H1 (cell line): ENCODE measurements around the gene P2RX6. TPM values are rescaled to one million over a fixed set of nuclear protein-coding genes. Genes with fewer than 3 reads are reported as not detected.

Source experiments
- CTCF ChIA-PET: fragments of 300-600 bp; sonication (Branson Sonifier 250); formaldehyde crosslinking; loops from one replicate; lab custom pipeline; 2021; ENCODE audit not compliant: partially characterized antibody; lab: Charles Lee
- POLR2A ChIA-PET: fragments of 300-600 bp; sonication (Branson Sonifier 250); formaldehyde crosslinking; loops from one replicate; lab custom pipeline; 2021; ENCODE audit warnings: inconsistent platforms; ENCODE audit not compliant: partially characterized antibody; lab: Charles Lee
- DNase-seq, 2 experiments: peaks; one replicate each; pipeline versions ENCODE4 v3.0.0 to v3.0.0-alpha.2; 2010 to 2022; ENCODE audit warnings: low spot score in 2 of 2, low read depth in 1 of 2, mixed read lengths in 1 of 2
- FAIRE-seq: peaks from 2 replicates; lab custom pipeline; 2011; peaks lifted over from hg19 to GRCh38; lab: Jason Lieb, UNC
- H2AFZ ChIP-seq: 2 replicates; pipeline ENCODE4 v1.8.1; 2012; ENCODE audit warnings: low read length, inconsistent platforms
- H2AK5ac ChIP-seq: 2 replicates; pipeline ENCODE4 v1.6.1; 2013; ENCODE audit warnings: low read depth, low read length
- H2BK120ac ChIP-seq: replicated peaks from 2 replicates; pipeline ENCODE3; 2013; ENCODE audit warnings: low read depth, low read length, inconsistent platforms
- H2BK12ac ChIP-seq: 2 replicates; pipeline ENCODE4 v1.6.1; 2013; ENCODE audit warnings: low read depth, low read length
- H2BK15ac ChIP-seq: 2 replicates; pipeline ENCODE4 v1.6.1; 2013; ENCODE audit warnings: low read length
- H2BK20ac ChIP-seq: 2 replicates; pipeline ENCODE4 v1.6.1; 2013; ENCODE audit warnings: low read length
- H2BK5ac ChIP-seq: 2 replicates; pipeline ENCODE4 v1.6.1; 2013; ENCODE audit warnings: low read depth, low read length
- H3K14ac ChIP-seq: 2 replicates; pipeline ENCODE4 v1.6.1; 2013; ENCODE audit warnings: inconsistent platforms; ENCODE audit not compliant: insufficient read length
- H3K18ac ChIP-seq: 2 replicates; pipeline ENCODE4 v1.6.1; 2013; ENCODE audit warnings: low read length; ENCODE audit errors: extremely low read depth
- H3K23ac ChIP-seq: 2 replicates; pipeline ENCODE4 v1.6.1; 2013; ENCODE audit warnings: inconsistent platforms; ENCODE audit not compliant: insufficient read length
- H3K23me2 ChIP-seq: 2 replicates; pipeline ENCODE4 v1.6.1; 2013; ENCODE audit warnings: low read depth, low read length
- H3K27ac ChIP-seq: 2 replicates; pipeline ENCODE4 v1.6.1; 2011; ENCODE audit warnings: low read depth, low read length, inconsistent platforms
- H3K27me3 ChIP-seq, 4 experiments: replicated peaks in 1 of 4; 1 replicate in 1 of 4; 2 replicates in 3 of 4; pipeline versions ENCODE4 v1.6.1 to v1.8.1; 2011 to 2013; ENCODE audit warnings: low read length in 3 of 4, mild to moderate bottlenecking in 3 of 4, inconsistent platforms in 2 of 4, mixed read lengths in 2 of 4, moderate library complexity in 1 of 4; ENCODE audit not compliant: control insufficient read depth in 3 of 4, insufficient read depth in 3 of 4; ENCODE audit errors: extremely low read depth in 1 of 4
- H3K36me3 ChIP-seq, 4 experiments: 2 replicates each; pipeline versions ENCODE4 v1.6.1 to v1.8.1; 2011 to 2013; ENCODE audit warnings: mild to moderate bottlenecking in 4 of 4, low read length in 3 of 4, moderate library complexity in 2 of 4, control low read depth in 1 of 4, inconsistent platforms in 1 of 4; ENCODE audit not compliant: insufficient read depth in 4 of 4, control insufficient read depth in 2 of 4
- H3K4ac ChIP-seq: replicated peaks from 2 replicates; pipeline ENCODE3; 2013; ENCODE audit warnings: low read length, low read depth, mixed read lengths, inconsistent platforms; ENCODE audit not compliant: insufficient read length
- H3K4me1 ChIP-seq, 4 experiments: replicated peaks in 1 of 4; 1 replicate in 1 of 4; 2 replicates in 3 of 4; pipeline versions ENCODE4 v1.6.1 to v1.8.1; 2011 to 2013; ENCODE audit warnings: low read length in 3 of 4, inconsistent platforms in 2 of 4, mixed read lengths in 1 of 4; ENCODE audit not compliant: insufficient read depth in 4 of 4, control insufficient read depth in 3 of 4
- H3K4me2 ChIP-seq, 2 experiments: 2 replicates each; pipeline versions ENCODE4 v1.6.1 to v1.8.1; 2011 to 2013; ENCODE audit warnings: low read depth in 2 of 2, low read length in 2 of 2, control low read depth in 1 of 2, inconsistent platforms in 1 of 2, mild to moderate bottlenecking in 1 of 2; ENCODE audit not compliant: insufficient read depth in 1 of 2
- H3K4me3 ChIP-seq, 4 experiments: fragments of 200-600, 300-600 bp in 1 of 4; sonication (generic), shearing (Covaris generic), sonication (Bioruptor Twin) in 1 of 4; 2 replicates each; pipeline versions ENCODE4 v1.5.1 to v1.8.1; 2011 to 2016; ENCODE audit warnings: low read length in 4 of 4, low read depth in 3 of 4, control low read depth in 2 of 4, inconsistent platforms in 2 of 4, mild to moderate bottlenecking in 2 of 4, mixed read lengths in 1 of 4, moderate library complexity in 1 of 4; ENCODE audit not compliant: insufficient read depth in 2 of 4; ENCODE audit errors: extremely low read depth in 1 of 4
- H3K56ac ChIP-seq: replicated peaks from 2 replicates; pipeline ENCODE3; 2013; ENCODE audit warnings: low read depth, mild to moderate bottlenecking, mixed read lengths, low read length, inconsistent platforms; ENCODE audit not compliant: insufficient read length
- H3K79me1 ChIP-seq: 2 replicates; pipeline ENCODE4 v1.6.1; 2013; ENCODE audit warnings: low read depth, low read length, control low read depth
- H3K79me2 ChIP-seq, 2 experiments: 2 replicates each; pipeline versions ENCODE4 v1.6.1 to v1.8.1; 2012 to 2013; ENCODE audit warnings: low read length in 2 of 2, mild to moderate bottlenecking in 2 of 2, inconsistent platforms in 1 of 2; ENCODE audit not compliant: insufficient read depth in 2 of 2, control insufficient read depth in 1 of 2
- H3K9ac ChIP-seq, 4 experiments: replicated peaks in 1 of 4; 1 replicate in 1 of 4; 2 replicates in 3 of 4; pipeline versions ENCODE4 v1.6.1 to v1.8.1; 2011 to 2013; ENCODE audit warnings: low read depth in 3 of 4, low read length in 3 of 4, control low read depth in 2 of 4, mild to moderate bottlenecking in 2 of 4, moderate library complexity in 2 of 4, inconsistent platforms in 1 of 4; ENCODE audit errors: extremely low read depth in 1 of 4
- H3K9me3 ChIP-seq, 2 experiments: 2 replicates each; pipeline versions ENCODE4 v1.6.1 to v1.8.1; 2012 to 2013; ENCODE audit warnings: mild to moderate bottlenecking in 2 of 2, moderate library complexity in 2 of 2, control low read depth in 1 of 2, inconsistent platforms in 1 of 2, low read depth in 1 of 2, low read length in 1 of 2, mixed read lengths in 1 of 2; ENCODE audit not compliant: insufficient read depth in 2 of 2
- H4K20me1 ChIP-seq, 2 experiments: replicated peaks in 1 of 2; 2 replicates each; pipeline versions ENCODE3 to v1.8.1; 2011 to 2013; ENCODE audit warnings: inconsistent platforms in 2 of 2, low read length in 2 of 2, mild to moderate bottlenecking in 1 of 2; ENCODE audit not compliant: insufficient read depth in 2 of 2, control insufficient read depth in 1 of 2
- H4K5ac ChIP-seq: 2 replicates; pipeline ENCODE4 v1.6.1; 2013; ENCODE audit warnings: low read length, low read depth, mixed read lengths, inconsistent platforms; ENCODE audit not compliant: insufficient read length
- H4K8ac ChIP-seq: 2 replicates; pipeline ENCODE4 v1.8.0; 2013; ENCODE audit warnings: mild to moderate bottlenecking, moderate library complexity, low read length, inconsistent platforms; ENCODE audit not compliant: insufficient read depth; ENCODE audit errors: extremely low read depth
- H4K91ac ChIP-seq: replicated peaks from 2 replicates; pipeline ENCODE3; 2013; ENCODE audit warnings: low read length, mixed read lengths, inconsistent platforms; ENCODE audit not compliant: insufficient read length
- ASH2L ChIP-seq: fragments of 200-600, 300-600 bp; sonication (generic); IDR thresholded peaks from one replicate; pipeline ENCODE4 v1.7.1; 2017; ENCODE audit warnings: low read length
- ATF2 ChIP-seq: IDR thresholded peaks from 2 replicates; pipeline ENCODE4 v1.6.1; 2012; ENCODE audit warnings: low read length, inconsistent platforms
- CHD2 ChIP-seq: IDR thresholded peaks from 2 replicates; pipeline ENCODE4 v1.6.1; 2012; ENCODE audit warnings: low read length, improper control_type of control experiment
- E2F6 ChIP-seq: IDR thresholded peaks from 2 replicates; pipeline ENCODE4 v1.6.1; 2012; ENCODE audit warnings: inconsistent platforms
- EZH2 ChIP-seq: fragments of 200-600 bp; sonication (generic); IDR thresholded peaks from 2 replicates; pipeline ENCODE4 v1.7.1; 2012; ENCODE audit warnings: low read depth, mild to moderate bottlenecking, moderate library complexity, low read length, inconsistent platforms; ENCODE audit not compliant: severe bottlenecking
- KDM4A ChIP-seq: IDR thresholded peaks from one replicate; pipeline ENCODE4 v1.7.1; 2012; ENCODE audit warnings: low read depth, mild to moderate bottlenecking, moderate library complexity, low read length, inconsistent platforms; ENCODE audit not compliant: severe bottlenecking
- MAX ChIP-seq: IDR thresholded peaks from 2 replicates; pipeline ENCODE4 v1.6.1; 2012; ENCODE audit warnings: inconsistent platforms
- SP2 ChIP-seq: IDR thresholded peaks from 2 replicates; pipeline ENCODE4 v1.6.1; 2012; ENCODE audit warnings: mild to moderate bottlenecking, low read length, inconsistent platforms
- WGBS, 2 experiments: shearing (Covaris generic) in 1 of 2; methylation state at CpG; one replicate each; pipeline versions ENCODE4 v1.1.6 to v1.1.7; 2013 to 2015; ENCODE audit warnings: low lambda C conversion rate in 2 of 2, mixed read lengths in 2 of 2, inconsistent platforms in 1 of 2, low coverage in 1 of 2, missing lambda C conversion rate in 1 of 2; ENCODE audit not compliant: insufficient replicate concordance in 2 of 2, insufficient coverage in 1 of 2, insufficient read length in 1 of 2; ENCODE audit errors: extremely low coverage in 1 of 2, missing lambda C conversion rate in 1 of 2; 5-methylcytosine and 5-hydroxymethylcytosine counted together
- polyA plus RNA-seq, 7 experiments: library from polyadenylated mRNA; depleted of rRNA in 3 of 7; stranded (reverse) in 5 of 7; unstranded in 2 of 7; fragments of >200 nt in 5 of 7; fragments of 200-250 nt in 2 of 7; gene quantifications; 1 replicate in 5 of 7; 2 replicates in 1 of 7; 4 replicates in 1 of 7; pipeline versions ENCODE4 v1.2.1 to v1.2.3, GENCODE V29; 2011 to 2013; ENCODE audit warnings: missing spikeins in 2 of 7, mixed read lengths in 2 of 7
- total RNA-seq: library from RNA; stranded (reverse); fragmentation: NEBNext Ultra II Directional; extraction: Animal tissue kit (Norgen Biotek cat#: 25700); gene quantifications from 2 replicates; pipeline ENCODE4 v1.2.1, GENCODE V29; 2021

The P2RX6 gene
- total and polyA plus RNA-seq, 2 of the 8 experiments (the other 6 are each of a cell fraction or from before 2014, with no cell fraction given), result 0.09 TPM; not detected in 1

GRCh38 chr22:21032037-21032867 is 17.3 kb downstream of the P2RX6 start, which contains the start of gene SLC7A4:
Gene SLC7A4, minus strand, starts transcription at chr22:21032561. Its CDS starts 749 bp downstream, at chr22:21031812.
- FAIRE-seq, result no peak
- no peak within 1 kb of the TSS for H3K9ac ChIP-seq
- WGBS, 2 experiments, result 9% methylated on average over 29 of the region's 59 CpGs; no CpG with 5 or more reads in 1 of the 2 experiments
- TF ChIP-seq KDM4A (peak; percentile 71), SP2 (no peak), EZH2 (peak; percentile 61), CHD2 (no peak), E2F6 (0 out of 2 replicates have a peak, but pooled peaks have one; percentile 34), MAX (peak; percentile 33; the same call in 1 of the 2 replicates), ASH2L (peak; percentile 32), ATF2 (no peak)

More at GRCh38 chr22:21032037-21032867, 17.3 kb downstream of the P2RX6 start, which contains the start of gene SLC7A4:
- Histone ChIP-seq H3K9me3 (no peaks in the 10 kb centered on the region), H2BK5ac (no peak within 1 kb of the TSS), H2BK12ac (peak within 1 kb of the TSS; percentile 39; the same call in 1 of the 2 replicates), H3K4ac (no peak within 1 kb of the TSS), H4K5ac (no peak within 1 kb of the TSS), H4K20me1 (no peaks in the 10 kb centered on the region), H2BK15ac (no peak within 1 kb of the TSS; the same call in 1 of the 2 replicates), H2AFZ (peak within 1 kb of the TSS; percentile 89), H3K79me1 (no peaks in the 10 kb centered on the region), H3K14ac (no peak within 1 kb of the TSS), H3K4me2 (peak within 1 kb of the TSS; percentile 65 to 78), H4K91ac (no peak within 1 kb of the TSS), H2BK20ac (0 out of 2 replicates have a peak within 1 kb of the TSS, but pooled peaks have one; percentile 32), H3K36me3 (no peaks in the 10 kb centered on the region), H3K18ac (peak within 1 kb of the TSS; percentile 32), H2BK120ac (no peak within 1 kb of the TSS), H4K8ac (peak within 1 kb of the TSS; percentile 51), H2AK5ac (no peak within 1 kb of the TSS), H3K79me2 (no peaks in the 10 kb centered on the region), H3K27me3 (peaks cover 6 to 31% (median 26%) of the 10 kb centered on the region in 4 experiments), H3K4me3 (peak within 1 kb of the TSS; percentile 45 to 70 (median 49)), H3K23ac (no peak within 1 kb of the TSS), H3K23me2 (peaks cover 9% of the 10 kb centered on the region; the same call in 1 of the 2 replicates), H3K27ac (no peak within 1 kb of the TSS), H3K56ac (no peak within 1 kb of the TSS), H3K4me1 (peaks cover 0 to 4% (median 2%) of the 10 kb centered on the region in 4 experiments; a peak in 3 of 7 replicates)
- CTCF ChIA-PET, result interaction anchor here (1.0 to 5.5 kb wide), 5 partner anchors 11 to 20 kb away, joined by 3 to 37 read pairs (median 3); partner anchors contain the start of genes LRRC74B and P2RX6
- peak in 1 of 2 experiments; percentile 67 for DNase-seq
- POLR2A ChIA-PET, result no interaction called here
